HG02840 (cell line): Measurements from ENCODE around the gene KDM6A.
"Not testable (repeated sequence)": the region's sequence is repeated elsewhere in the genome, so short reads cannot be mapped to it uniquely, and the experiment has no call there.

Experiments
- ATAC-seq: cut with Tn5 transposase; IDR thresholded peaks from one replicate; pipeline ENCODE4 v1.9.1; 2021; ENCODE audit warnings: mild to moderate bottlenecking, moderate library complexity, moderate number of reproducible peaks; ENCODE audit not compliant: unreplicated experiment, low FRiP score

KDM6A gene

GRCh38 chrX:44915361-44915868 is 42.4 kb downstream of the KDM6A start:
- ATAC-seq: no peak

- no peak for ATAC-seq
Measured at GRCh38 chrX:44918722-44919121, 45.7 kb downstream of the KDM6A start.

GRCh38 chrX:44922980-44923379 is 50.0 kb downstream of the KDM6A start:
- no peak for ATAC-seq

- no peak for ATAC-seq
Measured at GRCh38 chrX:44927398-44927797, 54.4 kb downstream of the KDM6A start.

- ATAC-seq: no peak
Measured at GRCh38 chrX:44931441-44931973, 58.5 kb downstream of the KDM6A start.

- no peak for ATAC-seq
Measured at GRCh38 chrX:44935172-44935571, 62.2 kb downstream of the KDM6A start.

GRCh38 chrX:44935640-44936039 is 62.7 kb downstream of the KDM6A start:
- ATAC-seq: no peak

GRCh38 chrX:44937606-44938005 is 64.6 kb downstream of the KDM6A start:
- ATAC-seq: peak; percentile 60

GRCh38 chrX:44938111-44938510 is 65.1 kb downstream of the KDM6A start:
- ATAC-seq: no peak

- not testable (repeated sequence) for ATAC-seq
Measured at GRCh38 chrX:44940541-44940940, 67.6 kb downstream of the KDM6A start.

- no peak for ATAC-seq
Measured at GRCh38 chrX:44943007-44943406, 70.0 kb downstream of the KDM6A start.

- no peak for ATAC-seq
Measured at GRCh38 chrX:44944894-44945293, 71.9 kb downstream of the KDM6A start.

GRCh38 chrX:44945736-44946135 is 72.7 kb downstream of the KDM6A start:
- ATAC-seq: no peak

- ATAC-seq: no peak
Measured at GRCh38 chrX:44946771-44947170, 73.8 kb downstream of the KDM6A start.

GRCh38 chrX:44947995-44948394 is 75.0 kb downstream of the KDM6A start:
- no peak for ATAC-seq

GRCh38 chrX:44948406-44948805 is 75.4 kb downstream of the KDM6A start:
- ATAC-seq: no peak

GRCh38 chrX:44949125-44949524 is 76.1 kb downstream of the KDM6A start:
- no peak for ATAC-seq

GRCh38 chrX:44950471-44951366 is 77.7 kb downstream of the KDM6A start:
- not testable (repeated sequence) for ATAC-seq

GRCh38 chrX:44951572-44952067 is 78.6 kb downstream of the KDM6A start:
- ATAC-seq: no peak

GRCh38 chrX:44952329-44953027 is 79.5 kb downstream of the KDM6A start:
- ATAC-seq: no peak
